Lower leg skin (tissue), 4 donors: Measurements from ENCODE around the gene ALPL. TPM values are rescaled to one million over a fixed set of nuclear protein-coding genes. Genes with fewer than 3 reads are reported as not detected.
"Not testable (repeated sequence)": the region's sequence is repeated elsewhere in the genome, so short reads cannot be mapped to it uniquely, and the experiment has no call there.

Experiments
- DNase-seq, 2 donors: peaks; one replicate each; pipeline ENCODE4 v3.0.0-alpha.2; 2019; ENCODE audit warnings: low spot score in 2 of 2
- H3K4me3 ChIP-seq: fragments of 200-600 bp; sonication (generic); 2 replicates; pipeline ENCODE4 v1.5.1; 2017; ENCODE audit warnings: mild to moderate bottlenecking, low read depth; ENCODE audit not compliant: poor library complexity, severe bottlenecking
- CTCF ChIP-seq, 3 donors: fragments of 450-650 bp; IDR thresholded peaks; one replicate each; pipeline ENCODE4 v1.5.1; 2016; ENCODE audit warnings: antibody characterized with exemption in 3 of 3, mild to moderate bottlenecking in 3 of 3, moderate library complexity in 2 of 3
- POLR2A ChIP-seq, 2 donors: fragments of 450-650 bp; IDR thresholded peaks; one replicate each; pipeline ENCODE4 v1.6.1; 2016 to 2017; ENCODE audit warnings: antibody characterized with exemption in 2 of 2, mild to moderate bottlenecking in 1 of 2, moderate library complexity in 1 of 2
- WGBS, 2 donors: methylation state at CpG; one replicate each; pipeline ENCODE4 v1.1.5; 2018; 5-methylcytosine and 5-hydroxymethylcytosine counted together
- intact Hi-C: fragments of 100-400 bp; cut with DNase I; formaldehyde crosslinking; loops from one replicate; pipeline ENCODE4 v1.15.0; 2023; ENCODE audit warnings: low total_unique reads
- total RNA-seq, 4 donors: library from RNA; depleted of rRNA; stranded (reverse); fragments of >200 nt; gene quantifications; one replicate each; pipeline ENCODE4 v1.1.0, GENCODE V29; 2016

The ALPL gene
- total RNA-seq, 4 donors from 2014 or later: 1.3 to 7.7 (median 2.2) TPM

DNA sequence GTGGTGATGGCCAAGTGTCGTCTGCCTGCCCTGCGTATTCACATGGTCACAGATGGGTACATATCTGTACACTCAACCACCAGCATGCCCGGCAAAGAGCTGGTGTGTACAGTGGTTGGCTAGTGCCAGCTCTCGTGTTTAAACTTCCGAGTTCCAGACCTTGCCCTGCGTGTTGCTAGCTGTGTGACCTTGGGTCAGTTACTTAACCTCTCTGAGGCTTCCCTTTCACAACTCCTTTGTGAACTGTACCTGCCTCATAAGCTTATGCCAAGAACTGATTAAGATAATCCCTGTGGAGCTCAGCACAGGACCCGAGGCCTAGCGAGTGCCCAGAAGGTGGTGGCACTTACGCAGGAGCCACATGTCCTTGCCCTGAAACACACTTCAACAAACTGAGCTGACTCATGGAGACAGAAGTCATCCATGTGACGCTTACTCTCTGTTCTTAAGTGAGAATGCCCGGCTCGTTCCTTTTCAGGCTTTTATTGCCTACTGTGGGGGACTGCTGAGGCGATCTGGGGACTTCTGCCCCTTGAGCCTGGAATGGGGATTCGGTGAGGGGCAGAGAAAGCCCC, 55.4 kb downstream of the ALPL start:
- H3K4me3 ChIP-seq: no peak overlapping the region
- TF ChIP-seq POLR2A (IDR thresholded peaks at IDR 0.05) (no peak), CTCF (IDR thresholded peaks at IDR 0.05) (no peak)
- 83 to 84% methylated on average over 14 of the region's 14 CpGs for WGBS, 2 donors
- no peak for DNase-seq
- intact Hi-C loops: no loop called here

DNA sequence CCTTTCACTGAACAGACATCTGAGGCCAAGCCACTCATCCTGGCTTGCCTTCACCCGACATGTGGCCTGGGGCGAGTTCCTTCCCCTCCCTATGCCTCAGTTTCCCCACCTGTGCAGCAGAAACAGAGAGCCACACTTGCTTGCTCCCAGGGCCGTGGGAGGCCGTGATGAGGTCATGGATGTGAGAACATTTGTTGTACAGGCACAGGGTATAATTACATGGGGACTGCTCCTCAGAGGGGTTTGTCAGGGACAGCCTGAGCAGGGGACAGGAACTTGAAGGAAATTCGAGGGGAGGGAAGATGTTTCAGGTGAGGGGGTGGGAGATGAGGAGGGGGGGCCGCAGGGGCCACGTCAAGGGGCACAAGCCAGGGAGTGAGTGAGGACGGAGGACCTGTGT, 56.1 kb downstream of the ALPL start:
- no peak for DNase-seq
- 52 to 61% methylated on average over 8 of the region's 8 CpGs for WGBS, 2 donors
- no peak overlapping the region for H3K4me3 ChIP-seq
- intact Hi-C loops: no loop called here
- TF ChIP-seq POLR2A (IDR thresholded peaks at IDR 0.05): no peak
- TF ChIP-seq CTCF (IDR thresholded peaks at IDR 0.05): no peak

- intact Hi-C loops, DNase-seq, H3K4me3 ChIP-seq: not testable (repeated sequence)
- 94 to 96% methylated on average over 15 of the region's 15 CpGs for WGBS, 2 donors
Observed at GRCh38 chr1:21566361-21566760, 57.1 kb downstream of the ALPL start.

DNA sequence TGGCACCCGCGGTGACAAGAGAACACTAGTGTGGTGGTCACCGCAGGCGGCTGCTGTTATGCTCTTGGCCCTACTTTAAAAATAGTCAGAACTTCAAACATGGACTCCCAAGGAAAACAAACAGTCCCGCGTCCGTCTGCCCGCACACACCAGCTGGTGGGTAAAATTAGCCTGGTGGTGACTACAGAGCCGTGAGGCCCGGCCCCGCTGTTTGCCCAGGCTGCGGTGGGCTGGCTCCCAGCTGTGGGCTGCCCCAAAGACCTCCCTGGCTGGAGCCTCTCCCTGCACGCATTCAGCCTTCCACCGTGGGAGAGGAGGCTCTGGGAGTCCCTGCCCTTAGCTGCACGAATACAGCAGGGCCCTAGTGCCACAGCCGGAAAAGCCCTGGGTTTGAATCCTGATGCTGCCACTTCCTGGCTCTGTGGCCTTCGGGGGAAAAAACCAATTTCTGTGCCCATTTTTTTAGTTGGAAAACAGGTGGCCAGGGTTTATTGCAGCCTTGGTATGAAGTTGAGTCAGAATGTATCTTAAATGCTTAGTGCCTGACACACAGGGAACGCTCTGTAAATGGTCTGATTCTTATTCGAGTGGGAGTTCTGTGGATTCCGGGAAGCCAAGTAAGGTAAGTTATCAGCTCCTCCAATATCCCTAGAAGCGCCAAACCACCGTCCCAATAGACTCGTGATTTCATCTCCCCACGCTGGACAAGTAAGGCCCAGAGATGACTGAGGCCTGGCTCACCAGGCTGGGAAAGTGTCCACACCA, 58.2 kb downstream of the ALPL start:
- TF ChIP-seq CTCF (IDR thresholded peaks at IDR 0.05): no peak
- no peak for TF ChIP-seq POLR2A (IDR thresholded peaks at IDR 0.05)
- WGBS, 2 donors: 85 to 94% methylated on average over 24 of the region's 24 CpGs
- DNase-seq: no peak
- intact Hi-C loops: no loop called here
- H3K4me3 ChIP-seq: no peak overlapping the region

DNA sequence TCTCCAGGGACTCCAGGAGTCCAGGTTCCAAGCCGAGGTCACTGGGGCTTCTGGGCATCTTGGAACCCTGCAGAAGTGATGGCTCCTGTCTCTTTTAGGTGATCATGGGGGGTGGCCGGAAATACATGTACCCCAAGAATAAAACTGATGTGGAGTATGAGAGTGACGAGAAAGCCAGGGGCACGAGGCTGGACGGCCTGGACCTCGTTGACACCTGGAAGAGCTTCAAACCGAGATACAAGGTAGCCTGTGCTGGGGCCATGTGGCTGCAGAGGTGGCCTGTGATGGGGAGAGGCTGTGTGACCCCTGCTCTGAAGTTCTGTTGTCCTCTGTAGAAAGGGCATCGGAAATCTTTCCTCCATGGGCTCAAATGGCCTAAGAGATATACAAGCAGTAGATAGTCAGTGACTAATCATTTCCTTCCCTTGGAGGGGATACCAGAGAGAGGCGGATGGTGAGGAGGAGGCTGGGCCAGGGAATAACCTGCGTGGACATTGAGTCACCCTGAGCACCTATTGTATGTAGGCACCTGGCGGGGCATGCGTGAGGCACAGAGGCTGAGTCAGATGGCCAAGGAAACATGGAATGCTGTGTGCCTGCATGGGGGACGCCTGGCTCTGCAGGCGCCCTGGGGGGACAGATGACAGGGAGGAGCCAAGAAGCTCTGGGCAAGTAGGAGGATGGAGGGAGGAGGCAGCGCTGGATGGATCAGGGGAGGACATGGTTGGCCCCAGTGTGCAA, 59.0 kb downstream of the ALPL start:
- H3K4me3 ChIP-seq: no peak overlapping the region
- 84 to 86% methylated on average over 15 of the region's 15 CpGs for WGBS, 2 donors
- intact Hi-C loops: no loop called here
- TF ChIP-seq CTCF (IDR thresholded peaks at IDR 0.05) (no peak), POLR2A (IDR thresholded peaks at IDR 0.05) (no peak)
- DNase-seq: no peak

DNA sequence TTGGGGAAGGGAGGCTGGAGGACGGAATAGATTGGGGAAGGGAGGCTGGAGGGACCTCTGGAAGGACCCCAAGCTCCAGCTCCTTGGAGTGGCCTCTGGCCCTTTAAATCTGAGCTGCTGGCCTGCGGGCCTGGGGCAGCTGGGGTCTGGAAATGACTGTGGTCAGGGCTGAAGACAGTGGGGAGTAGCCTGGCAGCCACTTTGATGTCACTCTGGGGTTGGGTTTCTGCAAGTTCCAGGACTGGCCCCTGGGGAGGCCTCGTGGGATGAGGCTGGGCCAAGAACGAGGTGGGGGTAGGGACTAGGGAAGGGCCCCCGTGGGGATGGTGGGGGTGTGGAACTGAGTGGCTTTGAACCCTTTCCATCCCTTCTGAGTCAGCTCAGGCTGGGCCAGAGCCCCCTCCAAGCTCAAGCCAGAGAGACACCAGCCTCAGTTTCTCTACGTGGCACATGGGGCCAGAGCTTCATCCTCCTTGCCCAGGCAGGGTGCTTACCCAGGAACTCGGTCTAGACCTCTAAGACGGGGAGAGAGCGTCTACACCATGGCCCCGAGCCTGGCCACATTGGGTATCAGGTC, 59.7 kb downstream of the ALPL start:
- no peak overlapping the region for H3K4me3 ChIP-seq
- 77 to 78% methylated on average over 10 of the region's 10 CpGs for WGBS, 2 donors
- intact Hi-C loops: no loop called here
- DNase-seq: no peak
- TF ChIP-seq POLR2A (IDR thresholded peaks at IDR 0.05): no peak
